Measurements from ENCODE around the gene TUSC2.

- TF ChIP-seq CTCF (IDR thresholded peaks at IDR 0.05) (no peak), ZFX (IDR thresholded peaks at IDR 0.05; ENCODE audit: borderline replicate concordance) (no peak)
Measured at GRCh38 chr3:50295553-50296431, 32.2 kb downstream of the TUSC2 start.
